ENCODE results near the gene COPZ2. TPM values are rescaled to one million over a fixed set of nuclear protein-coding genes. Genes with fewer than 3 reads are reported as not detected.
"Not testable (repeated sequence)": the region's sequence is repeated elsewhere in the genome, so short reads cannot be mapped to it uniquely, and the experiment has no call there.

The COPZ2 gene
- polyA plus RNA-seq, 5 donors = 18.2 to 35.3 (median 23.4) TPM

- no peak for DNase-seq
Measured at GRCh38 chr17:48036693-48037035, 933 bp downstream of the COPZ2 start.

- not testable (repeated sequence) for DNase-seq
Measured at GRCh38 chr17:48034734-48035133, 2.9 kb downstream of the COPZ2 start.

- no peak for DNase-seq
Measured at GRCh38 chr17:48031966-48032365, 5.6 kb downstream of the COPZ2 start.

- DNase-seq = no peak
Measured at GRCh38 chr17:48030531-48030930, 7.1 kb downstream of the COPZ2 start.

- DNase-seq = no peak
Measured at GRCh38 chr17:48028736-48029135, 8.9 kb downstream of the COPZ2 start.

- no peak for DNase-seq
Measured at GRCh38 chr17:48027322-48027981, 10.1 kb downstream of the COPZ2 start.

- peak; percentile 72 to 85 for DNase-seq
Measured at GRCh38 chr17:48026502-48027321, 10.9 kb downstream of the COPZ2 start.

GRCh38 chr17:48025904-48026501, 11.6 kb downstream of the COPZ2 start:
- no peak for DNase-seq

GRCh38 chr17:48025040-48025903, 12.3 kb downstream of the COPZ2 start:
- DNase-seq = peak; percentile 95 to 97

- DNase-seq = no peak
Measured at GRCh38 chr17:48024149-48025039, 13.2 kb downstream of the COPZ2 start.

GRCh38 chr17:48023400-48024148, 14.0 kb downstream of the COPZ2 start:
- DNase-seq = peak in 1 of 2 donors; percentile 61

GRCh38 chr17:48022901-48023300, 14.7 kb downstream of the COPZ2 start:
- DNase-seq = no peak

GRCh38 chr17:48021934-48022333, 15.7 kb downstream of the COPZ2 start:
- no peak for DNase-seq

- DNase-seq = not testable (repeated sequence)
Measured at GRCh38 chr17:48017817-48018158, 19.8 kb downstream of the COPZ2 start.

GRCh38 chr17:48016112-48016511, 21.5 kb downstream of the COPZ2 start:
- DNase-seq = no peak

- DNase-seq = no peak
Measured at GRCh38 chr17:48014595-48015111, 22.9 kb downstream of the COPZ2 start.

- DNase-seq = no peak
Measured at GRCh38 chr17:48013876-48014594, 23.6 kb downstream of the COPZ2 start.

GRCh38 chr17:48012654-48013053, 24.9 kb downstream of the COPZ2 start:
- no peak for DNase-seq

- peak in 1 of 2 donors; percentile 44 for DNase-seq
Measured at GRCh38 chr17:48012151-48012520, 25.5 kb downstream of the COPZ2 start.

Measured in right lung (tissue), 5 donors.